KMS-11 (cell line): ENCODE measurements around the gene FNDC3B.

ENCODE experiments used
- H2AFZ ChIP-seq: fragments of 200-600 bp; sonication (generic); 2 replicates; pipeline ENCODE4 v1.6.1; 2016; ENCODE audit warnings: antibody characterized with exemption, mixed run types, low read depth
- H3K27ac ChIP-seq: fragments of 200-600 bp; sonication (generic); 2 replicates; pipeline ENCODE4 v1.6.1; 2016; ENCODE audit warnings: mild to moderate bottlenecking, mixed run types
- H3K27me3 ChIP-seq: fragments of 200-600 bp; sonication (generic); 2 replicates; pipeline ENCODE4 v1.6.1; 2017; ENCODE audit warnings: mild to moderate bottlenecking, low read depth, mixed run types, moderate library complexity; ENCODE audit not compliant: insufficient read depth
- H3K36me3 ChIP-seq: fragments of 200-600 bp; sonication (generic); 2 replicates; pipeline ENCODE4 v1.6.1; 2017; ENCODE audit warnings: mild to moderate bottlenecking, mixed run types; ENCODE audit not compliant: insufficient read depth
- H3K4me1 ChIP-seq: fragments of 200-600 bp; sonication (generic); 2 replicates; pipeline ENCODE4 v1.6.1; 2016; ENCODE audit warnings: mild to moderate bottlenecking, low read depth, mixed run types; ENCODE audit not compliant: poor library complexity, severe bottlenecking
- H3K4me2 ChIP-seq: fragments of 200-600 bp; sonication (generic); 2 replicates; pipeline ENCODE4 v1.7.0; 2016; ENCODE audit warnings: mild to moderate bottlenecking, mixed run types
- H3K4me3 ChIP-seq: fragments of 200-600 bp; sonication (generic); IDR thresholded peaks from 2 replicates; pipeline ENCODE4 v1.6.1; 2017; ENCODE audit warnings: low read depth, low read length, mixed read lengths; ENCODE audit not compliant: insufficient read depth
- H3K79me2 ChIP-seq: fragments of 200-600 bp; sonication (generic); 2 replicates; pipeline ENCODE4 v1.6.1; 2016; ENCODE audit warnings: low read depth, mixed run types; ENCODE audit not compliant: insufficient read depth
- H3K9ac ChIP-seq: fragments of 200-600 bp; sonication (generic); 2 replicates; pipeline ENCODE4 v1.6.1; 2016; ENCODE audit warnings: mild to moderate bottlenecking, mixed run types
- H4K20me1 ChIP-seq: fragments of 200-600 bp; sonication (generic); 2 replicates; pipeline ENCODE4 v1.6.1; 2016; ENCODE audit warnings: mild to moderate bottlenecking, mixed run types; ENCODE audit not compliant: insufficient read depth
- TF ChIP-seq, protein P1 (sequence below): fragments of 200-600 bp; sonication (generic); conservative IDR thresholded peaks from 2 replicates; pipeline ENCODE4 v1.6.1; 2017; ENCODE audit warnings: low read depth, mild to moderate bottlenecking, antibody characterized with exemption, low read length, moderate library complexity, mixed read lengths

FNDC3B gene

DNA sequence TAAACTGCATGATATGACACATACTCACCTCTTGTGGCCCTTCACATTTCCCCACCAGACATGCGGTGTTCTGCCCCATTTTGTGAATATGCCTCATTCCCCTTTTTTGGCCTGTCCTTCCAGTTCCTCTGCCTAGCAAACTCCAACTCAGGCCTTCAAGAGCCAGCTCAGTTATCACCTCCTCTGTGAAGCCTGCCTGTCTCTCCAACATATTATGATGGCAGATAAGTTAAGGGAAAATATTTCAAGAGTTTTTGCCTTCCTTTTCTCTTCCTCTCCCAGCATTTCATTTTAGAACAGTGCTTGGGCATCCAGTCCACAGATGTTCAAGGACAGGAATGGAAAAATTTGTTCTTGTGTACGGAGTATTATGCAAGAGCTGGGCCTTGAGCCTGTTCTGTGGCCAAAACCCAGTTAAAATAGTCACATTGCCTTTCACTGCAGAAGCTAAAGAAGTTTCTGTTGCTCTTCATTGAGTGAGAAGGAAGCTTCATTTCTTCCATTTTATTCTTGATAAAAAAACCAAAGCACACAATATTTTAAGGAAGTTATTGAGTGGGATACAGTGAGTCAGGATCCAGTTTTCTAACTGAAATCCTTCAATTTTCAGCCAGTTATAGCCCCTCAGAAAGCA is 216.8 kb downstream of the FNDC3B start:
- H4K20me1 ChIP-seq, result no peaks in the 10 kb centered on the region; the same call in 1 of the 2 replicates
- no peak overlapping the region for H3K4me2 ChIP-seq
- H3K36me3 ChIP-seq, result peaks cover 8% of the 10 kb centered on the region; the same call in 1 of the 2 replicates
- TF ChIP-seq, protein P1, sequence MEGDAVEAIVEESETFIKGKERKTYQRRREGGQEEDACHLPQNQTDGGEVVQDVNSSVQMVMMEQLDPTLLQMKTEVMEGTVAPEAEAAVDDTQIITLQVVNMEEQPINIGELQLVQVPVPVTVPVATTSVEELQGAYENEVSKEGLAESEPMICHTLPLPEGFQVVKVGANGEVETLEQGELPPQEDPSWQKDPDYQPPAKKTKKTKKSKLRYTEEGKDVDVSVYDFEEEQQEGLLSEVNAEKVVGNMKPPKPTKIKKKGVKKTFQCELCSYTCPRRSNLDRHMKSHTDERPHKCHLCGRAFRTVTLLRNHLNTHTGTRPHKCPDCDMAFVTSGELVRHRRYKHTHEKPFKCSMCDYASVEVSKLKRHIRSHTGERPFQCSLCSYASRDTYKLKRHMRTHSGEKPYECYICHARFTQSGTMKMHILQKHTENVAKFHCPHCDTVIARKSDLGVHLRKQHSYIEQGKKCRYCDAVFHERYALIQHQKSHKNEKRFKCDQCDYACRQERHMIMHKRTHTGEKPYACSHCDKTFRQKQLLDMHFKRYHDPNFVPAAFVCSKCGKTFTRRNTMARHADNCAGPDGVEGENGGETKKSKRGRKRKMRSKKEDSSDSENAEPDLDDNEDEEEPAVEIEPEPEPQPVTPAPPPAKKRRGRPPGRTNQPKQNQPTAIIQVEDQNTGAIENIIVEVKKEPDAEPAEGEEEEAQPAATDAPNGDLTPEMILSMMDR, result no peak
- H3K27ac ChIP-seq, result no peak overlapping the region
- H3K79me2 ChIP-seq, result peaks cover 14% of the 10 kb centered on the region; the same call in 1 of the 2 replicates
- no peak overlapping the region for H3K9ac ChIP-seq
- no peaks in the 10 kb centered on the region for H3K27me3 ChIP-seq
- no peaks in the 10 kb centered on the region for H3K4me1 ChIP-seq
- no peak overlapping the region for H3K4me3 ChIP-seq
- H2AFZ ChIP-seq, result no peak overlapping the region

DNA sequence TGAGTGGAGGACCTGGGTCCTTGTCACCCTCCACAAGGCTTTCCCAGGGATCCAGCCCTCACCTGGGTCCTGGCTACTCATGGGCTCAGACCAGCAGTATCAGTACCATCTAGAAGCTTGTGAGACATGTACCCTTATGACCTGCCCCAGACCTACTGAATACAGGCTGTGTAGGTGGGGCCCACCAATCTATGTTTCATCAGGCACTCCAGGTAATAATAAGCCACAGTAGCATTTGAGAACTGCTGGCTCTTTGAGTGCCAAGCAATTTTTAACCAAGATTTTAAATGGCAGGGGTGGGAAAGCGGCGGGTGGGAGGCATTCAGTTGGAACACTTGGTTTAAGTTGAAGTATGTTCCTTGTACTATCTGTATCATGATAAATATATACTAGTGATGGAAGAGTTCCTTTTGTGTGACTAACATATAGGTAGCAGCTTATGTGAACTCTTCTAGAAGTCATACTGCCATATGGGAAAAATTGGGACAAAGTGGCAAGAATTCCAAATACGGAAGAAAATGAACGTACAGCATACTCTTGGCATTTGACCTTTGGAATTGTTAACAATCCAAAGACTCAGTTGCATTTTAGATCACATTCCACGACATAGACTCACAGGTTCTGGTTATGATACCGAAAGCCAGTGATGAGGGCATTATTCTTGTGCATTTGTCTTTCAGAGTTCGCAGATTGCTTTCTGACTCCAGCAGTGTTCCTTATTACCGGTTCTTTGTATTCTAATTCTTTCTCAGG is 218.4 kb downstream of the FNDC3B start:
- Histone ChIP-seq H3K79me2 (peaks cover 10% of the 10 kb centered on the region; the same call in 1 of the 2 replicates), H2AFZ (no peak overlapping the region), H3K27ac (no peak overlapping the region), H3K4me1 (no peaks in the 10 kb centered on the region), H3K4me3 (no peak overlapping the region), H3K27me3 (no peaks in the 10 kb centered on the region), H3K36me3 (peaks cover 10% of the 10 kb centered on the region; the same call in 1 of the 2 replicates), H4K20me1 (no peaks in the 10 kb centered on the region; the same call in 1 of the 2 replicates), H3K9ac (no peak overlapping the region), H3K4me2 (no peak overlapping the region)
- TF ChIP-seq, protein P1, result no peak

DNA sequence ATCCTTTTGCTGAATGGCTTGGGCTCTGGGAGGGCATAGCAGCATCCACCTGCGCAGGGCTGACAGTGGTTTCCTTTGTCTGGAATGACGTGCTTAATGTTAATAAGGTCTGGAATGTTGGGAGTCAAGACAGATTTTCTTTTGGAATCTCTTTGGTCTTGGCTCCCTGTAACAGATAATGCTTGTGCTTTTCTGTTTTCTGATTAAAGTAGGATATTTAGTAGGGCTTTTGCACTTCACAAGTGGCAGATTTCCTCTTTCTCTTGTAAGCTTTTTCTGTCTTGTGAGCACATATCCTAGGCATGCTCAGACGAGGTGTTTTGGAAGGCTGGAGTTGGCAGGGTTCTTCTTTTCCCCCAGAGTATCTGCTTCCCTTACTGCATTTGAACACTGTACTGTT is 219.2 kb downstream of the FNDC3B start:
- Histone ChIP-seq H3K36me3 (peaks cover 10% of the 10 kb centered on the region; the same call in 1 of the 2 replicates), H3K4me1 (no peaks in the 10 kb centered on the region), H3K4me2 (no peak overlapping the region), H3K9ac (no peak overlapping the region), H3K79me2 (peaks cover 10% of the 10 kb centered on the region; the same call in 1 of the 2 replicates), H3K27ac (no peak overlapping the region), H3K4me3 (no peak overlapping the region), H2AFZ (no peak overlapping the region), H4K20me1 (no peaks in the 10 kb centered on the region; the same call in 1 of the 2 replicates), H3K27me3 (no peaks in the 10 kb centered on the region)
- TF ChIP-seq, protein P1, result no peak

DNA sequence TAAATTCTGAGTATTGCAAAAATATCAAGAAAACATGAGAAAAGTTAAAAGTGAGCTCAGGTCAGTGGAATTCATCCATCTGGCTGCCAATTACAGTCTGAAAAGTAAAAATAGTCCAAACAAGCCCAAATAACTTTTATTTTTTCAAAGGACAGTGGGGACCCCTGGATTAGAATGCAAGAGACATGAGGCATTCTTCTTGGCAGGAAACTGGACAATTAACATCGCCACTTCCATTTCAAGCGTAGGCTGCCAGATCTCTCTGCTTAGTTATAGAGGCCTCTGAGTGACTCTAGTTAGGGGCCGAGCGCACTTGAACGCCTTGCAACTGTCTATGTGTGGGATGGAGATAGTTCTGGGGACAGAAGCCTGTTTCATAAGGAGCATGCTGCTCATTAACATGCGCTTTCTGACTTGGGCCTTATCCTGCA is 219.7 kb downstream of the FNDC3B start:
- Histone ChIP-seq H3K4me1 (no peaks in the 10 kb centered on the region), H3K79me2 (peaks cover 10% of the 10 kb centered on the region; the same call in 1 of the 2 replicates), H3K36me3 (peaks cover 10% of the 10 kb centered on the region; the same call in 1 of the 2 replicates), H3K9ac (no peak overlapping the region), H4K20me1 (no peaks in the 10 kb centered on the region; the same call in 1 of the 2 replicates), H2AFZ (no peak overlapping the region), H3K4me3 (no peak overlapping the region), H3K27ac (no peak overlapping the region), H3K27me3 (no peaks in the 10 kb centered on the region), H3K4me2 (no peak overlapping the region)
- TF ChIP-seq, protein P1, result no peak
